HG03196 (cell line): ENCODE results near the gene NFIB.

Experiments
- ATAC-seq: cut with Tn5 transposase; IDR thresholded peaks from one replicate; pipeline ENCODE4 v1.9.1; 2021; ENCODE audit not compliant: unreplicated experiment

The NFIB gene

GRCh38 chr9:14313951-14314423 is at the start of gene NFIB:
TSS of gene NFIB (minus strand) at chr9:14314141. CDS start at chr9:14313511, 630 bp downstream.
- no peak for ATAC-seq

- ATAC-seq: no peak
Measured at GRCh38 chr9:14362175-14362574, 48.2 kb upstream of the NFIB start.

- ATAC-seq: no peak
Measured at GRCh38 chr9:14361074-14361473, 47.1 kb upstream of the NFIB start.

GRCh38 chr9:14358523-14358922 is 44.6 kb upstream of the NFIB start:
- ATAC-seq: no peak

- no peak for ATAC-seq
Measured at GRCh38 chr9:14356351-14357265, 42.7 kb upstream of the NFIB start.

- no peak for ATAC-seq
Measured at GRCh38 chr9:14354201-14354600, 40.3 kb upstream of the NFIB start.

- peak; percentile 83 for ATAC-seq
Measured at GRCh38 chr9:14353222-14354056, 39.5 kb upstream of the NFIB start.

- ATAC-seq: no peak
Measured at GRCh38 chr9:14352503-14352902, 38.6 kb upstream of the NFIB start.

- ATAC-seq: no peak
Measured at GRCh38 chr9:14351221-14351836, 37.4 kb upstream of the NFIB start.

- no peak for ATAC-seq
Measured at GRCh38 chr9:14350754-14351153, 36.8 kb upstream of the NFIB start.

- ATAC-seq: no peak
Measured at GRCh38 chr9:14350349-14350728, 36.4 kb upstream of the NFIB start.

GRCh38 chr9:14349447-14350348 is 35.8 kb upstream of the NFIB start:
- ATAC-seq: no peak

GRCh38 chr9:14349146-14349446 is 35.2 kb upstream of the NFIB start:
- no peak for ATAC-seq

GRCh38 chr9:14348373-14349145 is 34.6 kb upstream of the NFIB start:
- ATAC-seq: no peak

- no peak for ATAC-seq
Measured at GRCh38 chr9:14348123-14348372, 34.1 kb upstream of the NFIB start.

- ATAC-seq: no peak
Measured at GRCh38 chr9:14347406-14348122, 33.6 kb upstream of the NFIB start.

- ATAC-seq: no peak
Measured at GRCh38 chr9:14346811-14347405, 33.0 kb upstream of the NFIB start.

- ATAC-seq: no peak
Measured at GRCh38 chr9:14346231-14346791, 32.4 kb upstream of the NFIB start.
